Osteocyte (in vitro differentiated cells): ENCODE data around the gene LMBRD2. TPM values are rescaled to one million over a fixed set of nuclear protein-coding genes. Genes with fewer than 3 reads are reported as not detected.

Experiments
- DNase-seq: peaks from one replicate; pipeline ENCODE4 v3.0.0; 2021; ENCODE audit warnings: mixed read lengths; ENCODE audit not compliant: unreplicated experiment; ENCODE audit errors: extremely low spot score
- H3K27ac Mint-ChIP-seq: one replicate; pipeline ENCODE4 v1.8.0; 2021; ENCODE audit warnings: mild to moderate bottlenecking, mixed read lengths; ENCODE audit not compliant: unreplicated experiment
- H3K27me3 Mint-ChIP-seq: one replicate; pipeline ENCODE4 v1.8.0; 2021; ENCODE audit warnings: mixed read lengths; ENCODE audit not compliant: unreplicated experiment
- H3K36me3 Mint-ChIP-seq: one replicate; pipeline ENCODE4 v1.8.0; 2021; ENCODE audit warnings: mixed read lengths; ENCODE audit not compliant: unreplicated experiment
- H3K4me1 Mint-ChIP-seq: one replicate; pipeline ENCODE4 v1.8.0; 2021; ENCODE audit warnings: mixed read lengths; ENCODE audit not compliant: unreplicated experiment
- H3K4me3 Mint-ChIP-seq: one replicate; pipeline ENCODE4 v1.8.0; 2021; ENCODE audit warnings: mild to moderate bottlenecking, moderate library complexity, mixed read lengths; ENCODE audit not compliant: unreplicated experiment
- H3K9me3 Mint-ChIP-seq: one replicate; pipeline ENCODE4 v1.8.0; 2021; ENCODE audit warnings: mixed read lengths; ENCODE audit not compliant: unreplicated experiment
- CTCF ChIP-seq: fragments of 200-600 bp; sonication (generic); IDR thresholded peaks from 2 replicates; pipeline ENCODE4 v1.5.0; 2021; ENCODE audit warnings: antibody characterized with exemption, mild to moderate bottlenecking, moderate library complexity
- total RNA-seq: library from RNA; stranded (reverse); gene quantifications from 2 replicates; pipeline ENCODE4 v1.2.1, GENCODE V29; 2021

The LMBRD2 gene
- total RNA-seq, 1 donor from 2014 or later: 8.2 TPM

- no peak for DNase-seq
- Mint-ChIP-seq H3K4me3 (peak overlapping the region; percentile 41), H3K9me3 (no peaks in the 10 kb centered on the region), H3K27me3 (no peaks in the 10 kb centered on the region), H3K27ac (peak overlapping the region; percentile 90), H3K36me3 (peaks cover 24% of the 10 kb centered on the region), H3K4me1 (peaks cover 60% of the 10 kb centered on the region)
- no peak for TF ChIP-seq CTCF
Observed at GRCh38 chr5:36156121-36156601, 4.5 kb upstream of the LMBRD2 start.

GRCh38 chr5:36155291-36155690 is 3.6 kb upstream of the LMBRD2 start:
- Mint-ChIP-seq H3K4me3 (no peak overlapping the region), H3K27ac (peak overlapping the region; percentile 90), H3K36me3 (peaks cover 24% of the 10 kb centered on the region), H3K27me3 (no peaks in the 10 kb centered on the region), H3K9me3 (no peaks in the 10 kb centered on the region), H3K4me1 (peaks cover 65% of the 10 kb centered on the region)
- DNase-seq: no peak
- TF ChIP-seq CTCF: no peak

- no peaks in the 10 kb centered on the region for H3K27me3 Mint-ChIP-seq
- peaks cover 62% of the 10 kb centered on the region for H3K4me1 Mint-ChIP-seq
- no peak for TF ChIP-seq CTCF
- H3K27ac Mint-ChIP-seq: peak overlapping the region; percentile 64
- H3K4me3 Mint-ChIP-seq: peak overlapping the region; percentile 93
- H3K9me3 Mint-ChIP-seq: no peaks in the 10 kb centered on the region
- no peak for DNase-seq
- H3K36me3 Mint-ChIP-seq: peaks cover 16% of the 10 kb centered on the region
Observed at GRCh38 chr5:36153726-36154125, 2.0 kb upstream of the LMBRD2 start.

- peak overlapping the region; percentile 64 for H3K27ac Mint-ChIP-seq
Observed at GRCh38 chr5:36153298-36153677, 1.6 kb upstream of the LMBRD2 start.

More at GRCh38 chr5:36153298-36153677, 1.6 kb upstream of the LMBRD2 start:
- no peak for DNase-seq
- TF ChIP-seq CTCF: no peak
- peaks cover 58% of the 10 kb centered on the region for H3K4me1 Mint-ChIP-seq
- peak overlapping the region; percentile 93 for H3K4me3 Mint-ChIP-seq
- no peaks in the 10 kb centered on the region for H3K27me3 Mint-ChIP-seq
- H3K9me3 Mint-ChIP-seq: no peaks in the 10 kb centered on the region
- H3K36me3 Mint-ChIP-seq: peaks cover 12% of the 10 kb centered on the region
